DOHH2 (cell line): ENCODE results near the gene C1GALT1.

Source experiments
- H3F3A ChIP-seq: fragments of 200-600 bp; sonication (generic), shearing (Covaris generic); 2 replicates; pipeline ENCODE4 v1.6.0; 2016; ENCODE audit warnings: antibody characterized with exemption, mild to moderate bottlenecking; ENCODE audit not compliant: control insufficient read depth, insufficient read depth
- H3K27ac ChIP-seq: fragments of 200-600 bp; sonication (generic); 2 replicates; pipeline ENCODE4 v1.5.1; 2014; ENCODE audit warnings: low read depth, mild to moderate bottlenecking, low read length, moderate library complexity
- H3K27me3 ChIP-seq: fragments of 200-600 bp; sonication (generic); 2 replicates; pipeline ENCODE4 v1.6.1; 2014; ENCODE audit warnings: mild to moderate bottlenecking, low read length, mixed read lengths; ENCODE audit not compliant: control insufficient read depth
- H3K36me3 ChIP-seq: fragments of 200-600 bp; sonication (generic); 2 replicates; pipeline ENCODE4 v1.6.1; 2014; ENCODE audit warnings: mild to moderate bottlenecking, low read length, moderate library complexity, mixed read lengths; ENCODE audit not compliant: control insufficient read depth
- H3K4me1 ChIP-seq: fragments of 200-600 bp; sonication (generic); 2 replicates; pipeline ENCODE4 v1.6.1; 2014; ENCODE audit warnings: mild to moderate bottlenecking, low read length, mixed read lengths; ENCODE audit not compliant: control insufficient read depth
- H3K4me2 ChIP-seq: fragments of 200-600 bp; sonication (generic); 2 replicates; pipeline ENCODE4 v1.6.0; 2014; ENCODE audit warnings: mild to moderate bottlenecking, low read length, moderate library complexity
- H3K4me3 ChIP-seq: fragments of 200-600 bp; sonication (generic); 2 replicates; pipeline ENCODE4 v1.5.1; 2014; ENCODE audit warnings: mild to moderate bottlenecking, low read length, mixed read lengths
- H3K79me2 ChIP-seq: fragments of 200-600 bp; sonication (generic); 2 replicates; pipeline ENCODE4 v1.6.1; 2014; ENCODE audit warnings: mild to moderate bottlenecking, low read length, mixed read lengths; ENCODE audit not compliant: control insufficient read depth
- H3K9me2 ChIP-seq: fragments of 200-600 bp; sonication (generic); replicated peaks from 2 replicates; pipeline ENCODE4 v1.6.1; 2014; ENCODE audit warnings: mild to moderate bottlenecking, low read length, mixed read lengths; ENCODE audit not compliant: control insufficient read depth
- H3K9me3 ChIP-seq: fragments of 200-600 bp; sonication (generic); 2 replicates; pipeline ENCODE4 v1.6.1; 2014; ENCODE audit warnings: antibody characterized with exemption, low read length, mixed read lengths; ENCODE audit not compliant: control insufficient read depth, insufficient read depth
- H4K20me1 ChIP-seq: fragments of 200-600 bp; sonication (generic); 2 replicates; pipeline ENCODE4 v1.6.0; 2014; ENCODE audit warnings: low read depth, mild to moderate bottlenecking, antibody characterized with exemption, low read length, moderate library complexity; ENCODE audit not compliant: control insufficient read depth, insufficient read depth
- EZH2phosphoT487 ChIP-seq: fragments of 200-600 bp; sonication (generic); IDR thresholded peaks from 2 replicates; pipeline ENCODE4 v1.6.1; 2017; ENCODE audit warnings: borderline replicate concordance, mild to moderate bottlenecking, antibody characterized with exemption, low read length, moderate library complexity, mixed read lengths
- TF ChIP-seq, protein P1 (sequence below): fragments of 200-600 bp; sonication (generic); IDR thresholded peaks from one replicate; pipeline ENCODE4 v1.5.1; 2014; ENCODE audit warnings: antibody characterized with exemption, mild to moderate bottlenecking, low read depth, low read length; ENCODE audit not compliant: poor library complexity, severe bottlenecking

Gene C1GALT1

DNA sequence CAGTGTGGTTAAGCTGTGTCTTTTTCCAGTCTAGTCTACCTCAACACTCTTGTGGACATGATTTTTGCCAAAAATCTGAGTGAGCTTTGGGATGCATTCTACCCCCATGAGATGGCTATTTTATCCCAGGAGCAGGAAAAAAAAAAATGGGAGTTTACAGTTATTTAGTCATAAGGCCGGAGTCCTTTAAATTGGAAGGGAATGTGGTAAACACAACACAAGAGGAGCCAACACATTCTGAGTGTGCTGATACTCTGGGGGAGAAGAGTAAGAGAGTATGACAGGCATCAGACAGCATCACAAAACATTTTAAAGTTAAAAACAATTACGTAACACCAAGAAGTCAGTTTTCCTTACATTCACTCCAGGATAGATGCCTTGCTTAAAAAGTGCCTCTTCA lies 46.1 kb downstream of the C1GALT1 start:
- no peaks in the 10 kb centered on the region for H3K27me3 ChIP-seq
- H3K9me2 ChIP-seq: no peaks in the 10 kb centered on the region
- H3K4me2 ChIP-seq: no peak overlapping the region
- no peaks in the 10 kb centered on the region for H4K20me1 ChIP-seq
- H3K9me3 ChIP-seq: peaks cover 5% of the 10 kb centered on the region; the same call in 1 of the 2 replicates
- TF ChIP-seq EZH2phosphoT487: no peak
- TF ChIP-seq, protein P1, sequence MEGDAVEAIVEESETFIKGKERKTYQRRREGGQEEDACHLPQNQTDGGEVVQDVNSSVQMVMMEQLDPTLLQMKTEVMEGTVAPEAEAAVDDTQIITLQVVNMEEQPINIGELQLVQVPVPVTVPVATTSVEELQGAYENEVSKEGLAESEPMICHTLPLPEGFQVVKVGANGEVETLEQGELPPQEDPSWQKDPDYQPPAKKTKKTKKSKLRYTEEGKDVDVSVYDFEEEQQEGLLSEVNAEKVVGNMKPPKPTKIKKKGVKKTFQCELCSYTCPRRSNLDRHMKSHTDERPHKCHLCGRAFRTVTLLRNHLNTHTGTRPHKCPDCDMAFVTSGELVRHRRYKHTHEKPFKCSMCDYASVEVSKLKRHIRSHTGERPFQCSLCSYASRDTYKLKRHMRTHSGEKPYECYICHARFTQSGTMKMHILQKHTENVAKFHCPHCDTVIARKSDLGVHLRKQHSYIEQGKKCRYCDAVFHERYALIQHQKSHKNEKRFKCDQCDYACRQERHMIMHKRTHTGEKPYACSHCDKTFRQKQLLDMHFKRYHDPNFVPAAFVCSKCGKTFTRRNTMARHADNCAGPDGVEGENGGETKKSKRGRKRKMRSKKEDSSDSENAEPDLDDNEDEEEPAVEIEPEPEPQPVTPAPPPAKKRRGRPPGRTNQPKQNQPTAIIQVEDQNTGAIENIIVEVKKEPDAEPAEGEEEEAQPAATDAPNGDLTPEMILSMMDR: no peak
- no peaks in the 10 kb centered on the region for H3K4me1 ChIP-seq
- H3K27ac ChIP-seq: no peak overlapping the region
- no peaks in the 10 kb centered on the region for H3F3A ChIP-seq
- H3K36me3 ChIP-seq: peaks cover 10% of the 10 kb centered on the region; the same call in 1 of the 2 replicates
- no peak overlapping the region for H3K4me3 ChIP-seq
- peaks cover 34% of the 10 kb centered on the region for H3K79me2 ChIP-seq

DNA sequence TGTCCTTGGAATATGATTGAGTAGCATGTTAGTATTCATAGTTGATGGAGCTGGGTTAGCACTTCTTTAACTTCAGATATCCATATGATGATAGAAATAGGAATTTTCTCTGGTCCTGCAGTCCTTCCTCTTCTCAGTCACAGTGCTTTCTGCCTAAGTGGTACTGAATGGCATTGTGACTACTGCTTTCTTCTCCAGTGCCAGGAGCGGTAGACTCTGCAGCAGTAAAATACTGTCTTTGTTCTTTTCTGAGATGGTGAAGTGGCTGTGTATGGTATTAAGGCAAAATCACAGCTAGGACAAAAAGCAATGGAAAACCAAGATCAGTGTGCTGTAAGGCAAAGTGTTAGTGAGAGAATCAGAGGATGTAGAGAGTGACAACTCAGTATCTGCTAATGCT lies 46.6 kb downstream of the C1GALT1 start:
- H4K20me1 ChIP-seq: no peaks in the 10 kb centered on the region
- H3K27ac ChIP-seq: no peak overlapping the region
- H3K79me2 ChIP-seq: peaks cover 29% of the 10 kb centered on the region

DNA sequence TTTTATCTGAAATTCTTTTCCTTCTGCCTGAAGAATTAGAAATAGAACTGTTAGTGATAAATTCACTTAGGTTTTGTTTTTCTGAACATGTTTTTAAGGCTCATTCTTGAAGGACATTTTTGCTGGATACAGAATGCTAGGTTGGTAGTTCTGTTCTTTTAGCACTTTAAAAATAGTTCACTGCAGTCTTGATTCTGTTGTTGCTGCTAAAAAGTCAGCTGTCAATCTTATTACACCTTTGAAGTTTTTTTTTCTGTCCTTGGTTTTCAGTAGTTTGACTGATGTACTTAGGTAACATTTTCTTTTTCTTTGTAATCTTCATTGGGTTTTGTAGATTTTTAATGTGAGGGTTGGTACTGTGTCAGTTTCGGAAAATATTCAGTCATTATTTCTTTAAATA lies 48.7 kb downstream of the C1GALT1 start:
- no peak overlapping the region for H3K4me3 ChIP-seq
- TF ChIP-seq, protein P1: no peak
- TF ChIP-seq EZH2phosphoT487: no peak
- H4K20me1 ChIP-seq: no peaks in the 10 kb centered on the region
- H3K9me2 ChIP-seq: no peaks in the 10 kb centered on the region
- H3K27me3 ChIP-seq: no peaks in the 10 kb centered on the region
- H3K27ac ChIP-seq: no peak overlapping the region
- no peak overlapping the region for H3K4me2 ChIP-seq
- peaks cover 5% of the 10 kb centered on the region; the same call in 1 of the 2 replicates for H3K9me3 ChIP-seq
- peaks cover 16% of the 10 kb centered on the region for H3K36me3 ChIP-seq
- no peaks in the 10 kb centered on the region for H3F3A ChIP-seq
- peaks cover 19% of the 10 kb centered on the region for H3K79me2 ChIP-seq
- H3K4me1 ChIP-seq: no peaks in the 10 kb centered on the region

More for the DNA sequence above, 46.6 kb downstream of the C1GALT1 start:
- H3F3A ChIP-seq: no peaks in the 10 kb centered on the region
- H3K4me3 ChIP-seq: no peak overlapping the region
- H3K4me2 ChIP-seq: no peak overlapping the region
- no peaks in the 10 kb centered on the region for H3K27me3 ChIP-seq
- H3K36me3 ChIP-seq: peaks cover 10% of the 10 kb centered on the region; the same call in 1 of the 2 replicates
- no peak for TF ChIP-seq EZH2phosphoT487
- TF ChIP-seq, protein P1: no peak
- H3K9me2 ChIP-seq: no peaks in the 10 kb centered on the region
- peaks cover 5% of the 10 kb centered on the region; the same call in 1 of the 2 replicates for H3K9me3 ChIP-seq
- no peaks in the 10 kb centered on the region for H3K4me1 ChIP-seq
